ENCODE results near the gene PPARD.
"Not testable (repeated sequence)": the region's sequence is repeated elsewhere in the genome, so short reads cannot be mapped to it uniquely, and the experiment has no call there.

The PPARD gene

DNA sequence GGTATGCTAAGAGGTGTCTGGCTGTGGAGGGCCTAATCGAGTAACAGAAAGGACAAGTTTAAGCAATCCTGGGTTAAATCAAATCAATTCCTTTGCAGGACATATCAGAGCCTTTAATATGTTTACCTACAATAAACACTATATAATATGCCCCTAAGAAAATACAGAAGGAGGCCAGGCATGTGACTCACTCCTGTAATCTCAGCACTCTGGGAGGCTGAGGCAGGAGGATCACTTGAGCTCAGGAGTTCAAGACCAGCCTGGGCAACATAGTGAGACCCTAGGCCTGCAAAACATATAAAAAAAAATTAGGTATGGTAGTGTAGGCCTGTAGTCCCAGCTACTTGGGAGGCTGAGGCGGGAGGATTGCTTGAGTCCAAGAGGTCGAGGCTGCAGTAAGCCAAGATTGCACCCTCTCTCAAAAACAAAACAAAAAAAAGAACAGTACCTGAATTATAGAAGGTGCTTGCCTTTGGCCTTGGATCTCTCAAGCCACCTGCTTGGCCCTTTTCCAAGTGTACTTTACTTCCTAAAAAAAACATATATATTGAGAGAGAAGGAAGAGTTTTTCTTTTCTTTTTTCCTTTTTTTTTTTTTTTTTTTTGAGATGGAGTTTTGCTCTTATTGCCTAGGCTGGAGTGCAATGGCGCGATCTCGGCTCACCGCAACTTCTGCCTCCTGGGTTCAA lies 96.2 kb downstream of the PPARD start:
- DNase-seq (ENCODE audit: low read depth): not testable (repeated sequence)

DNA sequence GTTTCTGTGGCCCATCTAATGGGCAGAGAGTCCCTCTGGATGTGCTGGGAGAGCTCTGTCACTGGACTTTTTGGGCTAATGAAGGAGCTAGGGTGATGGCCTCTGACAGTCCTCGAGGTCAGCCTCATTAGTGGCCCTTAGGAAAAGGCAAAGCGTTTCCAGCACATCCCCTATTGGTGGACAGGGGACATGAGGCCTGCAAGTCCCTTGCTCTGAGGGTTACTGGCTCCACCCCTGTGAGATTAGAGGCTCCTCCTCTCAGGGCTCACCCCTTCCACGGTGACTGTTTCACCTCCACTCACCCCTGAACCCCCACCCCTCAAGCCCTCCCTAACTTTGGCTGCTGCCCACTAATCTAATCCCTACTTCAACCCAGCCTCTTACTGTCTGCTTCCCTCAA lies 97.0 kb downstream of the PPARD start:
- no peak for DNase-seq (ENCODE audit: low read depth)

DNA sequence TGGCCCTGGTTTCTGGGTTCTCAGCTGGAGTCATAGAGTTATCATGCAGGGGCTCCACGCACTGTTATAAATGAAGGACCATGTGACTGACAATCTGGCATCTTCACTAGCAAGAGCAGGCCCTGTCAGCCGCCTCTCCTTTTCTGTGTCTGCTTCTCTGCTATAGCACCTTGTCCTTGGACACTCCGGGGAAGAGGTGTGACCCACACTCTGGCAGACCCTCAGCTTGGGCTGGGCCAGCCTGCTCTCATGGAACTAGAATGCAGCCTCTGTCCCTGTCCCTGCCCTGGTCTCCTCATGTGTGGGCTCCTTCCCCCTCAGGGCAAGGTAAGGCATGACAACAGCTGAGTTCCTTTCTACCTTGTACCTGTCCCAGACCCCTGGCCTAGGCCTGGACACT lies 98.8 kb downstream of the PPARD start:
- no peak for DNase-seq (ENCODE audit: low read depth)

DNA sequence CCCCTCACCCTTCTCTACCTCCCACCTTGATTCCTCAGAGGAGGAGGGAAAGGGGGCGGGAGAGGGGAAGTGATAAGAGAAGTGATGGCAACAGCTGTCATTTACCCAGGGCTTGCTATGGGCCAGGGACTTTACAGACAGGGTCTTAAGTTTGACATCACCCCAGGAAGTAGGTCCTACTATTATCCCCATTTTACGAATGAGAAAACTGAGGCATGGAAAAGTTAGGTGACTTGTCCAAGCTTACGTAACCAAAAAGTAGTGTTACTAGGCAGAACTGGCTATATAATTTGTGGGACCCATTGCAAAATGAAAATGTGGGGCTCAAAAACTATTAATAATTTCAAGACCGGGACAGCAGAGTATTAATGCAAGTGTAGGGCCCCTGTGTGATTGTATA lies 99.3 kb downstream of the PPARD start:
- DNase-seq (ENCODE audit: low read depth): no peak

DNA sequence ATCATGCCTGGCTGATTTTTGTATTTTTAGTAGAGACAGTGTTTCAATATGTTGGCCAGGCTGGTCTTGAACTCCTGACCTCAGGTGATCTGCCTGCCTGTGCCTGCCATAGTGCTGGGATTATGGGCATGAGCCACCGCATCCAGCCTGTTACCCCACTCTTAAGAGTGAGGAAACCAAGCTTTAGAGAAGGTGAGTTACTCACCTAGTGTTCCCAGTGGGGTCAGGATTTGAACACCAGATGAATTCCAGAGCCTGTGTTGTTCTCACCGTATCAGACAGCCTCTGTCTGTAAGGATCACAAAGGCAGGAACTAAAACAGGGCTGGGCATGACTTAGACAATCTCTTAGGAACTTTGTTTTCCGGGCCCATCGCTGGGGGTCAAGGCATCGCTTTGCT lies 100.3 kb downstream of the PPARD start:
- no peak for DNase-seq (ENCODE audit: low read depth)

DNA sequence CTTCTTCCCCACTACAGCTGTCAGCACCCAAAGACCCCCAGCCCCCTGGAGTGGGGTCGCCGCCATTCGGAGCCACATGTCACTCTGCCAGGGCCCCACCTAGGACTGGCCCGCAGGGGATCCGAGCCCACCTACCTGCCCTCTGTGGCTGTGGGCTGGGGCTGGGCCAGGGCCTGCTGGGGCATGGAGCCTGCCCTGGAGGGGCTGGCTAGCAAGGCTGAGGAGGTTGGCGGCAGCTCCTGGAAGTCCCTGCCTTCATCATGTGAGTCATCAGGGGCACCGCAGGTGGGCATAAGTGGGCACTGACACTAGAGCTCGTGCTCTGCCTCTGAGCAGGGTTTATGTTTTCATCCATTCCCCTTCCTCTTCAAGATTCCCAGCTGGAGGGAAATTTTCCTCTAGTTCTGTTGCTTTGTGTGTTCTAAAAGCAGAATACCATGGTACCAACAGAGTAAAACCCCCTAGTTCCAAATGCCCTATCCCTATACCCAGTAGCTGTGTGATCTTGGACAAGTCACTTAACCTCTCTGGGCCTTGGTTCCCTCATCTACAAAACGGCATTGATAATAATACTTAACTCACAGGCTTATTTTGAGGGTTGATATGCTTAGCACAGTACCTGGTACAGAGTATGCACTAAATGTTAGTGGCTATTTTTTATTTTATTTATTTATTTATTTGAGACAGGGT lies 101.1 kb downstream of the PPARD start:
- DNase-seq (ENCODE audit: low read depth): no peak

GRCh38 chr6:35445691-35446090 lies 103.3 kb downstream of the PPARD start:
- DNase-seq (ENCODE audit: low read depth): no peak

DNA sequence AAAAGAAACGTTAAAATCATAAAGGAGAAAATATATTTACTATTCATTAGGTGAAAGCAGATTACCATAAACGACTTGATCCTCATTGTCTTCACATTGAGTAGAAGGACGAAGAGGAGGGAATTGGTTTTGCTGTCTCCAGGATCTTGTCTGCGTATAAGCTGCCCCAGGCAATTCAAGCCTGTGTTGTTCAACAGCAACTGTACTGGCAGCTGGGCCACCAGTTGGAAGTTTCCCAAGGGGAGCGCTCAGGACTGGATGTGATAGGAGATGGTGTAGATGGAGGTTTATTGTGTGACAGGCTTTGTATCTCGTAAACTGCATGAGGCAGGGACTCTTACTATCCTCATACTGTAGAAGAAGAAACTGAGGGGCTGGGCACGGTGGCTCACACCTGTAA lies 105.8 kb downstream of the PPARD start:
- DNase-seq (ENCODE audit: low read depth): no peak

- no peak for DNase-seq (ENCODE audit: low read depth)
Measured at GRCh38 chr6:35449287-35449881, 107.0 kb downstream of the PPARD start.

- no peak for DNase-seq (ENCODE audit: low read depth)
Measured at GRCh38 chr6:35451354-35452182, 109.2 kb downstream of the PPARD start.

- peak; percentile 87 for DNase-seq (ENCODE audit: low read depth)
Measured at GRCh38 chr6:35452183-35453090, 110.1 kb downstream of the PPARD start, which contains the start of gene FANCE. FANCE (plus strand) TSS chr6:35452338; CDS start chr6:35452546, 208 bp downstream.

DNA sequence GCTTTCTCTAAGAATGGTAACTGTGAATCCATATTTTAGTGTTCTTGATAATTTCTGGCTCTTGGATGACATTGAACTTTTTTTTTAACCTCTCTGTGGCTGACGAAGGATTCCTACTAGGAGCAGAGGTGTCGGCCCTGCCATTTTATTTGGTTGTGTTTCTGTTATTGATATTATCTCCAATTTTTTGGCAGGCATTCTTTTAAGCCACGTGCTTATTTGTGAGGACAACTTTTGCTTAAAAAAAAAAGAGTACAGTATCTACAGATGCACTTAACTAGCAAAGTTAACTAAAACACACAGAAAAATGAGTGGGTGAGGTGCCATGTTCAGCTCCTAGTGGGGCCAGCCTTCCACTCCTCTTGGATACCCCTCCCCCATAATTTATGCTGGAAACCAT lies 110.9 kb downstream of the PPARD start:
- no peak for DNase-seq (ENCODE audit: low read depth)

DNA sequence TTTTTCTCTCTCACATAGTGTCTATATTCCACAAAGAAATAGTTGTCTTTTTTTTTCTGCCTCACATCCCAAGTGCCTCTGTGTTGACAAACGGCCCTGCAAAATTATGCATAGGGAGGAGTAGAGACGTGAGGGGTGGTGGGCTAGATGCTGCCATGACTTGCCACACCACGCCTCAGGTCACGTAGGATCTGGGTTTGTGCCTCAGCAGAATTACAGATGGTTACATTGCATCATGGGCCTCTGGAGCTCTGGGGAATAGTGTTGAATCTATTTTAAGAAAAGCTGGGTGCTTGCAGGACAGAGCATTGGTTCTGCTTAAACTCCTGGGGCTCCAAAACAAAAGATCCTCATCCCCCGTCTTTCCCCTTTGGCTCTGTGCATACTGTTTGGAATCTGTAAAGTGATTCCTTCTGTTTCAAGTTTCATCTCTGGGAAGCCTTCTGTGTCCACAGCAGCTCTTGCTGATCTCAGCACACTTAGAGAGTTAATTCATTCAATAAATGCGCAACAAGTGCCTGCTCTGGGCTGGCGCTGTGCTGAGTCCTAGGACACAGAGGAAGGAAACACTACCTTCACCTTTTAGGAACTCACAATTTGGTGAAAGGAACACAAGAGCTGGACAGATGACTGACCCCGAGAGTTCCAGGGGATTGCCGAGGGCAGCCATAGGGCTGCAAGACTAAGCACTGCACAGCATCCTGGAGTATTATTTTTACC lies 112.2 kb downstream of the PPARD start:
- no peak for DNase-seq (ENCODE audit: low read depth)

DNA sequence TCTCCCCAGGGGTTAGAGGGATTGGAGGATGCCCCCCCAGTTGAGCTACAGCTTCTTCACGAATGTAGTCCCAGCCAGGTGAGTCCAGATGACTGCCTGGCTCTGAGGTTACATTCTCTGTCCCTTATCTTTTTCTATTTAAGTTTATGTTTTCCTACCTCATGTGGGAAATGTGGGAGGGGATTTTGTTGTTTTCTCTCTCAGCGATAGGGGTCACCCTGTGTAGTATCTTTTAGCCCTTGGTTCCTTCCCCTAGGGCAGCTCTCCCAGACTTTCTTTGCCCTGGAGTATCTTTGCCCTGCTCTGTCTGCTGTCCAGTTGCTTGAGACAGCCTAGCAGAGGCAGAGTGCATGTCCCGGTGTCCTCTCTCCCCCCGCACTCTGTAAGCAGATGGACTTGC lies 115.5 kb downstream of the PPARD start:
- DNase-seq (ENCODE audit: low read depth): no peak

DNA sequence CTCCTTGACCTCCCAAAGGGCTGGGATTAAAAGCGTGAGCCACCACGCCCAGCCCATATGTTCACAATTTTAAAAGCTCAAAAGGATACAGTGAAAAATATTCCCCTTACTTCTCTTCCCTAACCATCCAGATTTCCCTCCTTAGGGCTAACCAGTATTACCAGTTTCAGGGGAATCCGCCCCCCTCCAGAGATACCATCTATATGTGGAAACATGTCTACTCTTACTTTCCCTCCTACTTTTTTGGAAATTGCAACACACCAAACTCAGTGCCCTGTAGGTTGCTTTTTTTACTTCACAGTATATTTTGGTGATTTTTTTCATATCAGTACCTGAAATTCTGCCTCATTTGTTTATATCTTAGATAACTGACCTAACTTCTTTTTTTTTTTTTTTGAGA lies 118.9 kb downstream of the PPARD start:
- DNase-seq (ENCODE audit: low read depth): no peak

- DNase-seq (ENCODE audit: low read depth): no peak
Measured at GRCh38 chr6:35463292-35463691, 120.9 kb downstream of the PPARD start.

- DNase-seq (ENCODE audit: low read depth): no peak
Measured at GRCh38 chr6:35465646-35466045, 123.3 kb downstream of the PPARD start.

- DNase-seq (ENCODE audit: low read depth): peak; percentile 96
Measured at GRCh38 chr6:35468181-35468979, 126.0 kb downstream of the PPARD start, which contains the start of gene RPL10A. RPL10A (plus strand) TSS chr6:35468401; CDS start chr6:35468435, 34 bp downstream.

- no peak for DNase-seq (ENCODE audit: low read depth)
Measured at GRCh38 chr6:35468980-35469750, 126.8 kb downstream of the PPARD start.
